SU-DHL-6 (cell line): ENCODE data around the gene DEGS1.
A peak's percentile ranks its signal among the peaks of the same experiment; 100 is the strongest.

Experiments
- H2AFZ ChIP-seq: fragments of 200-600 bp; sonication (generic); 2 replicates; pipeline ENCODE4 v1.6.1; 2014; ENCODE audit warnings: low read depth, mild to moderate bottlenecking, moderate library complexity, mixed read lengths, antibody characterized with exemption, low read length; ENCODE audit not compliant: severe bottlenecking
- H3F3A ChIP-seq: fragments of 200-600 bp; shearing (Covaris generic); 2 replicates; pipeline ENCODE4 v1.6.0; 2016; ENCODE audit warnings: antibody characterized with exemption, mild to moderate bottlenecking; ENCODE audit not compliant: insufficient read depth
- H3K27ac ChIP-seq: fragments of 200-600 bp; sonication (generic); 2 replicates; pipeline ENCODE4 v1.5.1; 2016; ENCODE audit warnings: low read depth, mild to moderate bottlenecking, low read length, moderate library complexity, mixed read lengths
- H3K27me3 ChIP-seq: fragments of 200-600 bp; sonication (generic), shearing (Covaris generic); 2 replicates; pipeline ENCODE4 v1.6.0; 2014; ENCODE audit warnings: mild to moderate bottlenecking, low read length
- H3K36me3 ChIP-seq: fragments of 200-600 bp; sonication (generic); 2 replicates; pipeline ENCODE4 v1.6.1; 2014; ENCODE audit warnings: mild to moderate bottlenecking, low read length, mixed read lengths
- H3K4me2 ChIP-seq: fragments of 300-600, 200-600 bp; shearing (Covaris generic), sonication (generic); 2 replicates; pipeline ENCODE4 v1.6.0; 2014; ENCODE audit warnings: low read length, low read depth, mild to moderate bottlenecking; ENCODE audit not compliant: poor library complexity, severe bottlenecking
- H3K4me3 ChIP-seq: fragments of 200-600 bp; sonication (generic); 2 replicates; pipeline ENCODE4 v1.5.1; 2014; ENCODE audit warnings: antibody characterized with exemption, low read length, mild to moderate bottlenecking, mixed read lengths; ENCODE audit not compliant: insufficient read depth, poor library complexity, severe bottlenecking
- H3K79me2 ChIP-seq: fragments of 200-600 bp; sonication (generic); 2 replicates; pipeline ENCODE4 v1.6.1; 2014; ENCODE audit warnings: mild to moderate bottlenecking, low read length, moderate library complexity; ENCODE audit not compliant: insufficient read depth
- H3K9ac ChIP-seq: fragments of 200-600 bp; sonication (generic); 2 replicates; pipeline ENCODE4 v1.7.0; 2014; ENCODE audit warnings: mild to moderate bottlenecking, low read length
- H3K9me2 ChIP-seq: fragments of 200-600 bp; sonication (generic); replicated peaks from 2 replicates; pipeline ENCODE4 v1.6.1; 2014; ENCODE audit warnings: low read length; ENCODE audit not compliant: insufficient read depth
- H3K9me3 ChIP-seq: fragments of 200-600 bp; sonication (generic); 2 replicates; pipeline ENCODE4 v1.6.1; 2014; ENCODE audit warnings: low read length, mixed read lengths; ENCODE audit not compliant: insufficient read depth
- H4K20me1 ChIP-seq: fragments of 200-600 bp; sonication (generic); 2 replicates; pipeline ENCODE4 v1.6.1; 2014; ENCODE audit warnings: low read depth, mild to moderate bottlenecking, antibody characterized with exemption, low read length, moderate library complexity, mixed read lengths
- CTCF ChIP-seq: fragments of 200-600 bp; sonication (generic); IDR thresholded peaks from one replicate; pipeline ENCODE4 v1.5.1; 2017; ENCODE audit warnings: antibody characterized with exemption, mild to moderate bottlenecking, low read length, moderate library complexity; ENCODE audit not compliant: insufficient read depth, poor library complexity, severe bottlenecking
- EZH2phosphoT487 ChIP-seq: fragments of 200-600 bp; sonication (generic), shearing (Covaris generic); conservative IDR thresholded peaks from 2 replicates; pipeline ENCODE4 v1.6.1; 2018; ENCODE audit warnings: mild to moderate bottlenecking, antibody characterized with exemption, low read length, moderate library complexity, mixed read lengths

The DEGS1 gene

GRCh38 chr1:224185208-224185607 is 2.2 kb downstream of the DEGS1 start:
- Histone ChIP-seq H3K9ac (peak overlapping the region; percentile 92), H3K4me3 (peak overlapping the region; percentile 66)

GRCh38 chr1:224188286-224188685 is 5.2 kb downstream of the DEGS1 start:
- peaks cover 74% of the 10 kb centered on the region for H3K79me2 ChIP-seq
- H3K9me2 ChIP-seq, result no peaks in the 10 kb centered on the region
- H3F3A ChIP-seq, result peaks cover 21% of the 10 kb centered on the region
- H3K4me3 ChIP-seq, result no peak overlapping the region
- H4K20me1 ChIP-seq, result no peaks in the 10 kb centered on the region
- no peaks in the 10 kb centered on the region for H3K27me3 ChIP-seq
- H3K9ac ChIP-seq, result no peak overlapping the region
- peaks cover 11% of the 10 kb centered on the region for H3K36me3 ChIP-seq
- no peak overlapping the region for H3K27ac ChIP-seq
- TF ChIP-seq CTCF (no peak), EZH2phosphoT487 (no peak)
- no peak overlapping the region for H3K4me2 ChIP-seq
- no peak overlapping the region for H2AFZ ChIP-seq
- no peaks in the 10 kb centered on the region for H3K9me3 ChIP-seq

More at GRCh38 chr1:224185208-224185607, 2.2 kb downstream of the DEGS1 start:
- Histone ChIP-seq H2AFZ (no peak overlapping the region), H3K36me3 (0 out of 2 replicates have a peak, but pooled peaks cover 8% of the 10 kb centered on the region), H3K9me2 (no peaks in the 10 kb centered on the region), H3K79me2 (peaks cover 71% of the 10 kb centered on the region), H3K9me3 (no peaks in the 10 kb centered on the region), H3K4me2 (peak overlapping the region; percentile 76), H3F3A (peaks cover 34% of the 10 kb centered on the region), H4K20me1 (no peaks in the 10 kb centered on the region), H3K27me3 (no peaks in the 10 kb centered on the region), H3K27ac (peak overlapping the region; percentile 91)
- TF ChIP-seq EZH2phosphoT487 (no peak), CTCF (no peak)

GRCh38 chr1:224189561-224189960 is 6.5 kb downstream of the DEGS1 start:
- Histone ChIP-seq H3K9ac (no peak overlapping the region), H3K36me3 (peaks cover 13% of the 10 kb centered on the region), H2AFZ (no peak overlapping the region), H3K27me3 (no peaks in the 10 kb centered on the region), H3F3A (peaks cover 23% of the 10 kb centered on the region), H3K9me3 (no peaks in the 10 kb centered on the region), H3K79me2 (peaks cover 61% of the 10 kb centered on the region), H3K4me2 (no peak overlapping the region), H3K4me3 (no peak overlapping the region), H4K20me1 (no peaks in the 10 kb centered on the region), H3K9me2 (no peaks in the 10 kb centered on the region), H3K27ac (no peak overlapping the region)
- TF ChIP-seq CTCF, result no peak
- no peak for TF ChIP-seq EZH2phosphoT487
